HG02678 (cell line): Measurements from ENCODE around the gene ARHGAP31.
A peak's percentile ranks its signal among the peaks of the same experiment; 100 is the strongest.
"Not testable (repeated sequence)": the region's sequence is repeated elsewhere in the genome, so short reads cannot be mapped to it uniquely, and the experiment has no call there.

Source experiments
- ATAC-seq: cut with Tn5 transposase; IDR thresholded peaks from one replicate; pipeline ENCODE4 v1.9.1; 2021; ENCODE audit warnings: mild to moderate bottlenecking, moderate library complexity; ENCODE audit not compliant: unreplicated experiment

The ARHGAP31 gene

DNA sequence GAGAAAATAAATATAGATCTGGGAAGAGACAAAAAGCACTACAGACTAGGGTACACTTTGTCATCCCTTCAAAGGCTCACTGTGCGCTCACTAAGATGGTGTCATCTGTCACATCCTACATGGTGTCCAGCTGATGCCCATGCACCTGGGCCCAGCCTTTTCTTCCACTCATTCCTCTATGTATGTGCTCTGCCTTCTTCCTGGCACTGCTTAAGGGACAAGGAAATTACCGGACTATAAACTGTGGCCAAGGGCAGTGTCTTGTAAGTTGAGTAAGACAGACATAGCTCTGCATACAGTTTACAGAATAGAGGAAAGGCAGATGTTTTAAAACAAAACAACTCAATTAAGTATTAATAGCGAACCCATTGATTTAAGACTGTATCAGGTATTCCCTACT lies 52.9 kb downstream of the ARHGAP31 start:
- no peak for ATAC-seq

DNA sequence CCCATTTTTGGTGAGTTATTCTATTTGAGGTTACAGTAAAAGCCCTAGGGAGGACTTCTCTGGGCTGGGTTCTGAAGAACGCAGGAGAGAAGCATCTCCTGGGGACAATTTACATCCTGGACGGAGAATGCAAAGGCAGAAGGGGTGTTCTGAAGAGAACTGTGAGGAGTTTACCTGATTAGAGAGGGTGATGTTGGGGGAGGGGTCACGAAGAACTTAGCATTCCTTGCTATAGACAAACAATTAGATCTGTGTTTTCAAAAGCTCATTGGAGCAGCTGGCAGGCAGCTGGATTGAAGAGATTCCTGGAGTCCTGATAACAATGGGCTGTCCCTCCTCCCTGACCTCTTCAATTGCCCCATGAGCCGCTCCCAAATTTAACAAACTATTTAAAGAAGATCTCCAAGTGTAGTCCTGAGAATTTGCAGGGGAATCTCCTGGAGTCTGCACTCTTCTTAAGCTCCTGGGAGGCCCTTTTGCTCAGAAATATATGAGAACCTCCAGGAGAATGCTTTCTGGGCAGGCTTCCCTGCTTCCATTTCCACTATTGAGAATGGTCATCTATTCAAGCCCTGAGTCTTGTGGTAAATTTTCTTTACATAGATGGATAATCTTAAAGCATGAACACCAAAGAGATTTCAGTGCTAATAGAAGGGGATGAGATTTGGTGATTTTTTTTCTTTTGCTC lies 55.3 kb downstream of the ARHGAP31 start:
- no peak for ATAC-seq

DNA sequence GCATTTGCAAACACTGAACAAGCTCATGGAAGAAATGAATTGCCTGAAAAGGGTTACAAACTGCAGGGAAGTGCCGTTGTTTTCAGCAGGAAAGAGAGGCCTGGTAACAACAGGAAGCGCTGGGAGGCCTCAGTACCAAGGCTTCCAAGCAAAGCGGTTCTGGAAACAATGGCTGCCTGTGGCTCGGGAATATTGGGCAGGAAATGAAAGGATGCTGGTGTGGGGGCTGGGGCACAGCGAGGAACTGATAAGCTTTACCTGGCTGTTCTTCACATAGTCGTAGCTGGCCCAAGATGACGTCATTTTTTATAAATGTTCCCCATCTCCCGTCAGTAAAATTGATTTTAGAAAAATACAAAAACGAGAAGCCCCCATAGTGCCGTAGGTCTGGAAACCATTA lies 55.9 kb downstream of the ARHGAP31 start:
- ATAC-seq: no peak

DNA sequence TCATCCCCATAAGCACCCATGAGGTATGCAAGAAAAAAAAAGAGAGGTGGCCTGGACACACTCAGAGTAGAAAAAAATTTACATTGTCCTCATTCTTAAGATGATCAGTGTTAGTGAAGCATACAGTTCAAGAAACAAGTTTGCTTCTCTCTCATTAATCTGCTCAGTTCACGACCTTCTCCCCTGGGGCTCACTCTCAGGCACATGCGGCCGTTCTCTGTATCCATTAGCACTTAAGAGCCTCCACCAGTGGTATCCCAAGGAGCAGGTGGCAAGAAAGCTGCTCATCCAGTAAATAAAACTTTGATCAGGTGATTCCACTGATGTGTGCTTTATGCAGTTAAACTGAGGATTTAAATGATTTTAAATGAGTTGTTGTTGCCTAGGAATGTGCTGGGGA lies 57.4 kb downstream of the ARHGAP31 start:
- ATAC-seq: no peak

DNA sequence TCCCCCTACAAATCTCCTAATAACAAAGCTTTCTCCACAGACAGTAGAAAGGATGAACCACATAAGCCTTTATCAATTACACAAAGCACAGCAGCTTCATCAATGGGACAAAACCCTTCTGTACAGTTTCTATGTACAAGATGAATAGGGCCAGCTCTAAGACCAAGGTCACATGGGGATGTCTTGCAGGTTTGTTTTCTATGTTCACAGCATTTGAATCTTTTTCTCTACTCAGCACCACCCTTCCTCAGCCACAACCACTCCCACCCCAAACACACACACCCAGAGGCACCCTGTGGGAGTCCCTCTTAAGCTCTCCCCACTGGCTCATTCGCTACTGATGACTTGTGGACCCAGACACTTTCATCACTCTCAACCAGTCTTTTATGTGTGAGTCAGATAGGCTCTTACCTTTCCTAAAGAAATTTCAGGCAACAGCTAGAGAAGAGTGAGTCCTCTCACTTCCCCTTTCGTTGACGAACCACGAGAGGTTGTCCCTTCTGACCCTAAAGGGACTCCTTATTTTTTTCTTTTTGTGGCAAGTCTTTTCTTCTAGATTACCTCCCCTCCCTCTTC lies 57.9 kb downstream of the ARHGAP31 start:
- ATAC-seq: peak; percentile 96

DNA sequence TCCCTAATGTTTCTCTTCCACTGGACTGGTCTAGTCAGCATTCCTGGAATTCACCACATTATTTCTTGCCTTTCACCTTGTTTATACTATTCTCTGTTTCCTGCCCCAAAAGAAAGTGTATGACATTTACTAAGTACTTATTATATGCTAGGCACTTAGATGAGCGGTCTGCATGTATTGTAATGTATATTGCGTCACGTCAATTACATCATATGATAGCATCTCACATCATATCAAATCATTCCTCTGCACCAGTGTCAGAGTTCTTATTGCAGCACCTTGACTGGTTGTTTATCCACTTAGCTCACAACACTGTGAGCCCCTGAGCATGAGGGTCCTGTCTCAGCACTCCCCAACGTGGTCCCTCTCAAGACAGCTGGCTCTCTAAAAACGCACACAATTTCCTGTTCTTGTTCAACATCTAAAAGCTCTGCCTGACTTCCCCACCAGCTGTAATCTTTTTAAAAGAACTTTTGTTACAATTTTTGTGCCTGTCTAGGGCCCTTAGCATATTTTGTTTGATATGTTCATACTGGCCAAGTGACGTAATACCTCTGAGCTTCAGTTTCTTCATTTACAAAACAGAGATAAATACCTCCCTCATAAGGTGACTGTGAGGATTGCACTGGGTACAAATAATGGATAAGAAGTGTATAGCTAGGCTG lies 58.8 kb downstream of the ARHGAP31 start:
- ATAC-seq: peak; percentile 36

DNA sequence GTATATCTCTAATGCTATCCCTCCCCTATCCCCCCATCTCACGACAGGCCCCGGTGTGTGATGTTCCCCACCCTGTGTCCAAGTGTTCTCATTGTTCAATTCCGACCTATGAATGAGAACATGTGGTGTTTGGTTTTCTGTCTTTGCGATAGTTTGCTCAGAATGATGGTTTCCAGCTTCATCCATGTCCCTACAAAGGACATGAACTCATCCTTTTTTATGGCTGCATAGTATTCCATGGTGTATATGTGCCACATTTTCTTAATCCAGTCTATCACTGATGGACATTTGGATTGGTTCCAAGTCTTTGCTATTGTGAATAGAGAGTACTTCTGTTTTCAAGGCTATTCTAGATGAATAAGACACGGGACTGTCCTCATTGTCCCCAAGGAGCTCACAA lies 61.4 kb downstream of the ARHGAP31 start:
- ATAC-seq: not testable (repeated sequence)

DNA sequence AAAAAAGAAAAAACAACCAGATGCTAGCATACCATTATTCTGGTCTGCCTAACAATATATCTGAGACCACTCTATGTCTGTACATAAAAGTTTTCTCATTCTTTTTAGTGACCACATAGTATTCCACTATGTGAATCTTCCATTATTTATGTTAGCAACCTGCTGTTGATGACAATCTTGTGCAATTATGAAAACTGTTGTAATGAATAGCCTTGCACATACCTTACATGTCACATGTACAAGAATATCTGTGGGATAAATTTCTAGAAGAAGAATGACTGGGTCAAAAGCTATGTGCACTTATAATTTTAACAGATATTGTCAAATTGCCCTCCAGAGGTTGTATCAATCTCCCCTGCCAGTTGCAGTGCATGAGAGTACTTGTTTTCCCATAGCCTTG lies 62.5 kb downstream of the ARHGAP31 start:
- no peak for ATAC-seq

DNA sequence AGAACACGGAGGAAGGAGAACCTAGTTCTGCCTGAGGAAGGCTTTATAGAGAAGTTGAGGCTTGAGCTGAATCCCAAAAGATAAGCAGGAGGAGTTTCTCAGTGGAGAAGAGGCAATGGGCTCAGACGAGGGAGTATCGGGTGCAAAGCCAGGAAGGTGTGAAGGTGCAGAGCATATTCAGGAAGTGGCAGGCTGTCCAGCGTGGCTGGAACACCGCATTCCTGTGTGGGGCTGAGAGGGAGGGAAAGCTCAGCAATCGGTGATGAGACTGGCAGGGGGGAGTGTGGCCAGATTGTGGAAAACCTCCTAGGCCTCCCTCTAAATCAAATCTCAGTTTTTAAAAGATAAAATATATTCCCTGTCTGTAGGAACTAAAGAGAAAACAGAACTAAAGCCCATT lies 63.0 kb downstream of the ARHGAP31 start:
- no peak for ATAC-seq

DNA sequence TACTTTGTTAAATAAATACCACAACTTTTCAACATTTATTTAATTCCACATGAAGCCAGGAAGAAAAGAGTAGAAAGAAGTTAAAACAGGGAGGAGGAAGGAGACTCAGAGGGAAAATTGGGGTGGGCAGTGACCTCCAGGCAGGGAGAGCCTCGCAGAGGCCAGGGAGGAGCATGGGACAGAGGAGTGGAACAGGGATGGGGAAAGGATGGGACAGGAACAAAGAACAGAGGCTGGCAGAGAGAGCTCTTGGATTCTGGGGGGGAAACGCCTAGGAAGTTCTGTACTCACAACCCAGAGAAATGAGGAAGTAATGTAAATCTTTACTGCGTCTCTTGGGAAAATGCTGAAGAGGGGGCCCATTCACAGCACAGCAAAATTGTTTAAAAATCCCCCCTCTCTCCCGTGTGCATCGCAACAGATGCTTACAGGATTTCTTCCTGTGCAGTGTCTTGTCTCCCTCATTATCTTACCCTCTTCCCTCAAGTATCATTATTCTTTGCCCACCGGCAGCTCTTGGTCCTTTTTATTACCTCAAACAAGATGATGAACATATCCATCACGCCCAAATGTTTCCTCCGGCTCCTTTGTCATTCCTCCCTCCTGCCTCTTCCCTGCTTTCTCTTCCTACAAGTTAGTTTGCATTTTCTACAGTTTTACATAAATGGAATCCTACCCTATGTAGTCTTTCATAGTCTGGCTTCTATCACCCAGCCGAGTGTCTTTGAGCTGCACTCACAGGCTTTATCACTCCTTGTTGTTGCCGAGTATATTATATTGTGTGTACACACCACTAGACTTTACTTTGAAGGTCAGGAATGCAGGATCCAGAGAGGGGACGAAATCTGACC lies 65.5 kb downstream of the ARHGAP31 start:
- ATAC-seq: peak; percentile 79

DNA sequence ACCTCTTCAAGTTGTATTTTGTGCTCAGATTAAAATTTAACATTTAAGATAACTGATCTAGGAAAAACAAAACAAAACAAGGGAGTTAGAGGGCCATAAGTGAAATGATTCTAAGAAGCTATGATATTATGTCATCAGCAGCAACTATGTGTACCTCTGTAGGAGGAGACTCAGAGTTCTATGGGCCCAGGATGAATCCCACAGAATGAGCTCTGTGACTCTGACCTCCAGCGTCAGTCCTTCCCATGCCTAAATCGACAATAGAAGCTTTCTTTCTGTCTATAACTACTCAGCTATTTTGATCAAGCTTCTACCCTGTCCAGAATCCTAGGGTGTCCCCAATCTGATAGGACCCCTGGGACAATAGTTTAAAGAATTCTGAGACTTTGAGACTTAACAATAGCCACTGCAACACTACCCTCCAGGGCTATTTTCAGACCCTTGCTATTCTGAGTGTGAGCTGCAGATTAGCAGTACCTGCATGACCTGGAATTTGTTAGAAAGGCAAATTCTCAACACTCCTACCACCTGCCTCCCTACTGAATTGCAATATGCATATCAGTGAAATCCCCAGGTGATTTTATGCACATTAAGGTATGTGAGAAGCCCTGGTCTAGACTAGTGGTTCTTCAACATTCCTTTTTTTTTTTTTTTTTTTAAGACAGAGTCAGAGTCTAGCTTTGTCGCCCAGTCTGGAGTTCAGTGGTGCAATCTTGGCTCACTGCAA lies 66.7 kb downstream of the ARHGAP31 start:
- ATAC-seq: no peak

DNA sequence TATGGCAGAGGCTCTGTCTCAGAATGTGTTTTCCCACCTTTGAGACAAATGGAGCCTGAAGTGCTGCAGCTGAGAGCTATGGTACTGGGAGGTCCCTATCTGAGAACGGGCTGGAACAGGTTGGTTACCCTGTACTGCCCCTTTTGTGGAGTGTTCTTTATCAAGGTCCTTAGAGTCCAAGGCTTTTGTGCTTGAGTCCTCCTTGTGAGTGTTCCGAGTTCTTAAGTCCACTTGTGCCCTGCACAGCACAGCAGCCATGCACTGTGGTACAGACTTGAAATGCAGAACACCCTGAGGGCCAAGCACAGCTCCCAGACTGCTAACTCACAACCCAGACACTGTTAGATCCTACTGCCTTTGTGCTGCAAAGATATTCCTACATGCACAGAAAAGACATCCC lies 67.8 kb downstream of the ARHGAP31 start:
- ATAC-seq: no peak

DNA sequence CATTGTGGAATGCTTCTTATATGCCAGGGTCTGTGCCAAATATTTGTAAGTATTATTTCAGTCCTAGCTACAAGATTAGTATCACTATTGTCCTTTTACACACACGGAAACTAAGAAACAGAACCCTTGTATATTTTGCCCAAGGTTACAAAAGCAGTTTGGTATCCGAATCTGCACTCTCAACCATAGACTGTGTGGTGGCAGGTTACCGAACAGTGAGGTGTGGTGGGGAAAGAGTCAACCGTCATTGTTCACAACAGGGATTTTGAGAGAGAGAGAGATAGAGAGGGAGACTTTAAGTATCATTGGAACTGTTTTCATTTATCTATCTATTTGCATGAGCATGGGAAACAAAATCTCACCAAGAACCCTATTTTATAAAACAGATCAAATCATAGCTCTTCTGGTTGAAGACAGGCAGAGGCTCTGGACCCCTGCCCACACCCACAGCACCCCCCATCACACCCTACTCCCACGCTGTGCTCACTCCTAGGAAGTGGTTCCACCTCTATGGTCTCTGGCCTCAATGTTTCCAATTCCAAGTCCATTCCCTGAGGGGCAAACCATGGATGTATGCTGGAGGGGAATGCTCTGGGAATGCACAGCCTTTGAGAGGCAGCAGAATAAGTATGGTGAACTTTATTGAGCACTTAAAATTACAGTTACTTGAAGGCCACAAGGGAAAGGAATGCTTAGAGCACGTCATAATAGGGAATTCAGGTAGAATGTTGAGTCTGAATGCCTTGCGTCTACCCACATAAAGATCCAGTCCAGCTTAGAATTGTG lies 69.0 kb downstream of the ARHGAP31 start:
- ATAC-seq: no peak

DNA sequence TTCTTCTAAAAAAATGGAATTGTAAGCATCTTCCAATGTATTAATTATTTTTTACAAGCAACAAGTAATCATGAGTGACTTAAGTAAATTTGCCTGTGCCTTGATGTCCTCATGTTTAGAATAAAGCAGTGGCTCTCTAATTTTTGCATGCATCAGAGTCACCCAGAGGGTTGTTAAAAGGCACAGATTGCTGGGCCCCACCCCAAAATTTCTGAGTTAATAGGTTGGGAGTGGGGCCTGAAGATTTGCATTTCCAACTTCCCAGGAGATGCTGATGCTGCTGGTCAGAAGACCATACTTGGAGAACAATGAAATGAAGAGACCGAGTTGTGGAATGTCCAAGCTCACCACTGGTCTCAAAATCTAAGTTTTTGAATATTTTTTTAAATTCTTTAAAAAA lies 70.2 kb downstream of the ARHGAP31 start:
- no peak for ATAC-seq

DNA sequence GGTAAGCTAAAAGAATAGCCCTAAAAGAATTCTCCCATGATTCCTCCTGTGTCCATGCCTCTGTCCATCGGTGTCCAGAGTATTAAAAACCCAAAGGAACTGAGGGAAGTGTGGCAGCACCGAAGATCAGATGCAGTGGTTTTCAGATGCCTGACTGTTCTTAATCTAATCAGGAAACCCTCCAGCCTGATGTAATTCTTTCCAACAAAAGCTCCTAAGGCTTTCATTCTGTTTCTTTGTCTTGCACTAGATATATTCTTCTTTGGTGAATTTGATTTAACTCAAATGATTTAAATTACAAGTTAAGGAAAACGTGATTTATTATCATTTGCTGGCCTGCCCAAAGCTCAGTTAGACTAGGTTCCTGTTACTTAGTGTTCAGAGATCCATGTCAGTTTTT lies 71.2 kb downstream of the ARHGAP31 start:
- no peak for ATAC-seq

DNA sequence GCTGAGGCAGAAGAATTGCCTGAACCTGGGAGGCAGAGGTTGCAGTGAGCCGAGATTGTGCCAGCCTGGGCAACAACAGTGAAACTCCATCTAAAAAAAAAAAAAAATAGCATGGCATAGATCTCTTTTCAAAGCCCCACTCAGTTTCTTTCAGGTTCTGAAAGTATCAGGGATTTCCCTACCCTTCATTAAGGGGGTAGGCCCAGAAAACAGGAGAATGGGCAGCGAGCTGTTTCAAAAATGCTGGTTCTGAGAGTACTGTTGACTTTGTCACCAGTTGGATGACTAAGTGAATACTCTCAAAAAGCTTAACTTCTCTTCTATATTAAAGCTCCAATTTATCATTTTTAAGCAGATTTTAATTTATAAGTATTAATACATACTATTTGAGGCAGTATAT lies 72.8 kb downstream of the ARHGAP31 start:
- ATAC-seq: no peak

DNA sequence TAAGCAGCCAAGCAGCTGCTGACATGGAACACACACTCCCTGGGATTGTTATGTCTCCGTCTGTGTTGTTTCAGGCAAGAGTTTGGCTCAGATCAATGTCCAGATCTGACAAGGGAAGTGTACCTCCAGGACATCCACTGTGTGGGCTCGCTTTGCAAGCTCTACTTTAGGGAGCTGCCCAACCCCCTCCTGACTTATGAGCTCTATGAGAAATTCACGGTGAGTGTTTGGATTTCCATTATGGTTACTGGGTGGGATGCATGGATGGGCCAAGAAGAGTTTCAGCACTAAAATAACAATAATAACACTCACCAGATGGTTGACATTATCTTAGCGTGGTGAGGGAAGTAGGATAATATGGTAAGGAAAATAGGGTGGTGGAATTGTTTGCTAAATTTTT lies 74.1 kb downstream of the ARHGAP31 start:
- ATAC-seq: no peak

DNA sequence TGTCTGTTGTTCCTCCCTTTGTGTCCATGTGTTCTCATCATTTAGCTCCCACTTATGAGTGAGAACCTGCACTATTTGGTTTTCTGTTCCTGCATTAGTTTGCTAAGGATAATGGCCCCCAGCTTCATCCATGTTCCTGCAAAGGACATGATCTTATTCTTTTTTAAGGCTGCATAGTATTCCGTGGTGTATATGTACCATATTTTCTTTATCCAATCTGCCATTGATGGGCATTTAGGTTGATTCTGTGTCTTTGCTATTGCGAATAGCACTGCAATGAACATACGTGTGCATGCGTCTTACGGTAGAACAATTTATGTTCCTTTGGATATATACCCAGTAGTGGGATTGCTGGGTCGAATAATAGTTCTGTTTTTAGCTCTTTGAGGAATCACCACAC lies 77.6 kb downstream of the ARHGAP31 start:
- ATAC-seq: not testable (repeated sequence)

DNA sequence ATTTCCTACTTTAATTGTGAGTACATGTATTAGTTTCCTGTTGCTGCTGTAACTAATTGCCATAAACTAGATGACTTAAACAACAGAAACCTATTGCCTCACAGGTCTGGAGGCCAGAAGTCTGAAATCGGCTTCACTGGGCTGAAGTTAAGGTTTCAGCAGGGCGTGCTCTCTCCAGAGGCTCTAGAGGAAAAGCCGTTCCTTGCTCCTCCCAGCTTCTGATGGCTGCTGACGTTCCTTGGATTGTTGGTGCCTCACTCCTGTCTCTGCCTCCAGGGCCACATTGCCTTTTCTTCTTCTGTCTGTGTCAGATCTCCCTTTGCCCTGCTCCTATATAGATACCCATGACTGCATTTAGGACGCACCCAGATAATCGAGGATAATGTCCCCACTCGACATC lies 80.9 kb downstream of the ARHGAP31 start:
- no peak for ATAC-seq

DNA sequence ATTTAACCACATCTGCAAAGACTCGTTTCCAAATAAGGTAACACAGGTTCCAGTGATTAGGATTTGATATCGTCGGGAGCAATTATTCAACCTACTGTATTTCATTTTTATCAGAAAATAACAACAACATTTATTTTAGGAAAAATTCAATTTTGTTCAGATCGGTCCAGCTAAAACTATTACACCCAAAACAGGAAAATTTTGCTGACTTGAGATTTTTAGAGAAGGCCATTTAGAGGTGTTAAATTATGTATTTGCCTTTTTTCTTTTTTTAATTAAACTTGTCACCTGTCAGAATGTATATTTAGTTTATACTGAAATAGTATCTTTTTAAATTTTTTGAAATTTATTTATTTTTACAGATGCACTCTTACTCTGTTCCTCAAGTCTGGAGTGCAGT lies 81.3 kb downstream of the ARHGAP31 start:
- ATAC-seq: no peak
